BLaER1 treated with 17β-estradiol and CSF1 and Interleukin-3, amounts not matched to agents 10 nM and 100 nM (cell line): ENCODE results near the gene LIG1.

Source experiments
- H3K27ac ChIP-seq, 11 experiments: shearing (Covaris generic); formaldehyde crosslinking; 2 replicates each; pipeline ENCODE4 v1.8.1; 2022
- H3K27me3 ChIP-seq, 11 experiments: shearing (Covaris generic); formaldehyde crosslinking; 2 replicates each; pipeline ENCODE4 v1.8.1; 2022
- H3K36me3 ChIP-seq, 11 experiments: shearing (Covaris generic); formaldehyde crosslinking; 2 replicates each; pipeline ENCODE4 v1.8.1; 2022
- H3K4me1 ChIP-seq, 10 experiments: shearing (Covaris generic); formaldehyde crosslinking; 2 replicates each; pipeline ENCODE4 v1.8.1; 2022
- H3K4me2 ChIP-seq, 11 experiments: shearing (Covaris generic); formaldehyde crosslinking; 2 replicates each; pipeline ENCODE4 v1.8.1; 2022
- H3K4me3 ChIP-seq, 10 experiments: shearing (Covaris generic); formaldehyde crosslinking; 2 replicates each; pipeline ENCODE4 v1.8.1; 2022
- H3K9ac ChIP-seq, 11 experiments: shearing (Covaris generic); formaldehyde crosslinking; 2 replicates each; pipeline ENCODE4 v1.8.1; 2022
- H3K9me3 ChIP-seq, 11 experiments: shearing (Covaris generic); formaldehyde crosslinking; replicated peaks in 1 of 11; 2 replicates each; pipeline ENCODE4 v1.8.1; 2022
- H4K20me1 ChIP-seq, 11 experiments: shearing (Covaris generic); formaldehyde crosslinking; 2 replicates each; pipeline ENCODE4 v1.8.1; 2022
- Cebpa-rat ChIP-seq, 11 experiments: shearing (Covaris generic); IDR thresholded peaks; 2 replicates each; pipeline ENCODE4 v1.8.1; 2022

The LIG1 gene

GRCh38 chr19:48203222-48203793 lies 33.2 kb upstream of the LIG1 start:
- peak overlapping the region; percentile 66 to 81 (median 72) for H3K4me3 ChIP-seq
- H4K20me1 ChIP-seq: no peaks in the 10 kb centered on the region; a peak in 1 of 22 replicates
- H3K9ac ChIP-seq: peak overlapping the region; percentile 67 to 84 (median 81)
- H3K4me2 ChIP-seq: peak overlapping the region; percentile 71 to 98 (median 90)
- H3K4me1 ChIP-seq: peaks cover 19 to 40% (median 28%) of the 10 kb centered on the region in 10 experiments
- TF ChIP-seq Cebpa-rat (IDR thresholded peaks at IDR 0.05): no peak
- peaks cover 0 to 27% (median 7%) of the 10 kb centered on the region in 11 experiments; a peak in 10 of 22 replicates for H3K36me3 ChIP-seq
- H3K27me3 ChIP-seq: no peaks in the 10 kb centered on the region
- H3K9me3 ChIP-seq: no peaks in the 10 kb centered on the region
- peak overlapping the region; percentile 48 to 74 (median 63); a peak in 19 of 22 replicates for H3K27ac ChIP-seq

GRCh38 chr19:48196933-48197665 lies 27.0 kb upstream of the LIG1 start:
- Histone ChIP-seq H3K4me1 (peaks cover 7 to 26% (median 11%) of the 10 kb centered on the region in 10 experiments; a peak in 19 of 20 replicates), H3K4me3 (no peak overlapping the region), H3K9ac (peak overlapping the region in 3 of 11 experiments; percentile 7 to 29 (median 13); a peak in 2 of 22 replicates), H3K27me3 (no peaks in the 10 kb centered on the region), H4K20me1 (no peaks in the 10 kb centered on the region; a peak in 3 of 22 replicates), H3K36me3 (peaks cover 0 to 24% (median 8%) of the 10 kb centered on the region in 11 experiments; a peak in 14 of 22 replicates), H3K27ac (no peak overlapping the region), H3K9me3 (no peaks in the 10 kb centered on the region), H3K4me2 (peak overlapping the region; percentile 19 to 53 (median 33); a peak in 16 of 22 replicates)
- no peak for TF ChIP-seq Cebpa-rat (IDR thresholded peaks at IDR 0.05)

GRCh38 chr19:48196321-48196763 lies 26.2 kb upstream of the LIG1 start:
- Histone ChIP-seq H3K4me3 (no peak overlapping the region), H3K9me3 (no peaks in the 10 kb centered on the region), H3K4me1 (peaks cover 7 to 26% (median 11%) of the 10 kb centered on the region in 10 experiments; a peak in 19 of 20 replicates), H3K27ac (no peak overlapping the region), H3K36me3 (peaks cover 0 to 24% (median 8%) of the 10 kb centered on the region in 11 experiments; a peak in 14 of 22 replicates), H3K27me3 (no peaks in the 10 kb centered on the region), H3K4me2 (peak overlapping the region; percentile 19 to 53 (median 33); a peak in 11 of 22 replicates), H3K9ac (peak overlapping the region in 3 of 11 experiments; percentile 7 to 29 (median 13); a peak in 1 of 22 replicates), H4K20me1 (no peaks in the 10 kb centered on the region; a peak in 3 of 22 replicates)
- TF ChIP-seq Cebpa-rat (IDR thresholded peaks at IDR 0.05): no peak

GRCh38 chr19:48194844-48195830 lies 25.0 kb upstream of the LIG1 start:
- Histone ChIP-seq H3K4me2 (no peak overlapping the region), H3K4me3 (no peak overlapping the region)

GRCh38 chr19:48194041-48194843 lies 24.1 kb upstream of the LIG1 start:
- Histone ChIP-seq H3K27ac (no peak overlapping the region), H3K4me2 (no peak overlapping the region), H3K4me3 (no peak overlapping the region), H3K9ac (no peak overlapping the region), H3K36me3 (peaks cover 3 to 35% (median 16%) of the 10 kb centered on the region in 11 experiments; a peak in 20 of 22 replicates), H3K27me3 (no peaks in the 10 kb centered on the region), H4K20me1 (no peaks in the 10 kb centered on the region; a peak in 3 of 22 replicates), H3K4me1 (peaks cover 7 to 32% (median 14%) of the 10 kb centered on the region in 10 experiments; a peak in 19 of 20 replicates), H3K9me3 (peaks cover 0 to 4% (median 1%) of the 10 kb centered on the region in 11 experiments; a peak in 11 of 22 replicates)
- no peak for TF ChIP-seq Cebpa-rat (IDR thresholded peaks at IDR 0.05)

More at GRCh38 chr19:48194844-48195830, 25.0 kb upstream of the LIG1 start:
- Histone ChIP-seq H4K20me1 (no peaks in the 10 kb centered on the region; a peak in 3 of 22 replicates), H3K9me3 (no peaks in the 10 kb centered on the region), H3K4me1 (peaks cover 7 to 31% (median 13%) of the 10 kb centered on the region in 10 experiments; a peak in 19 of 20 replicates), H3K9ac (no peak overlapping the region), H3K36me3 (peaks cover 0 to 30% (median 14%) of the 10 kb centered on the region in 11 experiments; a peak in 14 of 22 replicates), H3K27me3 (no peaks in the 10 kb centered on the region), H3K27ac (no peak overlapping the region)
- TF ChIP-seq Cebpa-rat (IDR thresholded peaks at IDR 0.05): no peak

- H3K27ac ChIP-seq: no peak overlapping the region
- no peak overlapping the region for H3K9ac ChIP-seq
- peaks cover 8 to 42% (median 24%) of the 10 kb centered on the region in 11 experiments; a peak in 20 of 22 replicates for H3K36me3 ChIP-seq
- no peak overlapping the region for H3K4me2 ChIP-seq
- H3K4me1 ChIP-seq: peaks cover 7 to 36% (median 22%) of the 10 kb centered on the region in 10 experiments
- no peaks in the 10 kb centered on the region; a peak in 3 of 22 replicates for H4K20me1 ChIP-seq
- H3K4me3 ChIP-seq: no peak overlapping the region
- peaks cover 0 to 9% (median 6%) of the 10 kb centered on the region in 11 experiments; a peak in 11 of 22 replicates for H3K9me3 ChIP-seq
- no peaks in the 10 kb centered on the region for H3K27me3 ChIP-seq
- TF ChIP-seq Cebpa-rat (IDR thresholded peaks at IDR 0.05): no peak
Observed at GRCh38 chr19:48192750-48193149, 22.6 kb upstream of the LIG1 start.

GRCh38 chr19:48190885-48191284 lies 20.7 kb upstream of the LIG1 start:
- H3K36me3 ChIP-seq: peaks cover 8 to 34% (median 20%) of the 10 kb centered on the region in 11 experiments; a peak in 20 of 22 replicates
- TF ChIP-seq Cebpa-rat (IDR thresholded peaks at IDR 0.05): no peak
- H3K27ac ChIP-seq: no peak overlapping the region
- no peak overlapping the region for H3K4me3 ChIP-seq
- H3K4me2 ChIP-seq: no peak overlapping the region
- H3K27me3 ChIP-seq: no peaks in the 10 kb centered on the region
- no peak overlapping the region for H3K9ac ChIP-seq
- H4K20me1 ChIP-seq: no peaks in the 10 kb centered on the region; a peak in 3 of 22 replicates
- peaks cover 11 to 43% (median 27%) of the 10 kb centered on the region in 10 experiments for H3K4me1 ChIP-seq
- H3K9me3 ChIP-seq: peaks cover 0 to 9% (median 6%) of the 10 kb centered on the region in 11 experiments; a peak in 11 of 22 replicates
